IPS DF 6.9 (cell line): ENCODE results near the gene ZNF460.

Experiments used
- DNase-seq: peaks from one replicate; pipeline ENCODE4 v3.0.0-alpha.2; 2013; ENCODE audit warnings: low read depth, low spot score
- H3K27ac ChIP-seq: one replicate; pipeline ENCODE4 v1.5.1; 2013; ENCODE audit warnings: low read length, control low read depth
- H3K27me3 ChIP-seq: 2 replicates; pipeline ENCODE4 v1.6.1; 2013; ENCODE audit warnings: mild to moderate bottlenecking, low read length; ENCODE audit not compliant: control insufficient read depth, insufficient read depth
- H3K36me3 ChIP-seq: 2 replicates; pipeline ENCODE4 v1.6.1; 2013; ENCODE audit warnings: low read length; ENCODE audit not compliant: control insufficient read depth, insufficient read depth
- H3K4me1 ChIP-seq: 2 replicates; pipeline ENCODE4 v1.6.1; 2013; ENCODE audit warnings: low read length; ENCODE audit not compliant: control insufficient read depth, insufficient read depth
- H3K4me3 ChIP-seq: 2 replicates; pipeline ENCODE4 v1.5.1; 2013; ENCODE audit warnings: mild to moderate bottlenecking, low read length
- H3K9me3 ChIP-seq: 2 replicates; pipeline ENCODE4 v1.6.1; 2013; ENCODE audit warnings: low read length, inconsistent platforms; ENCODE audit not compliant: control insufficient read depth, insufficient read depth
- WGBS: extraction: QIAGEN DNeasy Blood & Tissue Kit; methylation state at CpG from one replicate; pipeline ENCODE4 v1.1.7; 2013; ENCODE audit warnings: mixed read lengths, missing lambda C conversion rate; ENCODE audit not compliant: insufficient read length, insufficient coverage; 5-methylcytosine and 5-hydroxymethylcytosine counted together

The ZNF460 gene

GRCh38 chr19:57338877-57339276, 58.6 kb downstream of the ZNF460 start:
- H3K27ac ChIP-seq = no peak overlapping the region
- no peaks in the 10 kb centered on the region for H3K9me3 ChIP-seq
- DNase-seq = no peak
- H3K36me3 ChIP-seq = no peaks in the 10 kb centered on the region
- no CpG with 5 or more reads among the region's 3 CpGs for WGBS
- H3K27me3 ChIP-seq = no peaks in the 10 kb centered on the region
- no peaks in the 10 kb centered on the region for H3K4me1 ChIP-seq
- H3K4me3 ChIP-seq = no peak overlapping the region

- Histone ChIP-seq H3K9me3 (no peaks in the 10 kb centered on the region), H3K4me1 (no peaks in the 10 kb centered on the region), H3K4me3 (no peak overlapping the region), H3K36me3 (no peaks in the 10 kb centered on the region), H3K27ac (no peak overlapping the region), H3K27me3 (no peaks in the 10 kb centered on the region)
- DNase-seq = no peak
- WGBS = no CpG with 5 or more reads among the region's 6 CpGs
Observed at GRCh38 chr19:57342582-57342981, 62.3 kb downstream of the ZNF460 start.
